GM18526 (cell line): ENCODE measurements around the gene PRPF18.

ENCODE experiments used
- POLR2A ChIP-seq: IDR thresholded peaks from 3 replicates; pipeline ENCODE4 v1.6.1; 2011; ENCODE audit not compliant: insufficient read length; ENCODE audit errors: extremely low read depth

Gene PRPF18

DNA sequence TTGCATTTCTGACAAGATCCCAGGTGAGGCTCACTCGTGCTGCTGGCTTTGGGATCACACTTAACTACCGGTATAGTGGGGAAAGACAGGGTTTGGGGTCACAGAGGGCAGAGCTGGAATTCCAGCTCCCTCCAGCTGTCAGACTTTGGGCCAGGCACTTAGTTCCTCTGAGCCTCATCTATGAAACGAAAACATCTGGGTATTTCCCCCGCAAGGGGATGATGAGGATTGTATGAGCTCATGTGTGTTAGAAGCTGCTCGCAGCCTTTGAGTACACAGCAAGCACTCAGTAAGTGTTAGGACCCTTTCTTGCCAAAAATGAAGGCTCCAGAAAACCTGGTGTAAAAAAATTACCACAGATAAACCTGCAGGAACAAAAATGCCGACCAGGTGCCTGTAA lies 66.1 kb downstream of the PRPF18 start:
- TF ChIP-seq POLR2A, result no peak

GRCh38 chr10:13654118-13654830 lies 67.5 kb downstream of the PRPF18 start:
- no peak for TF ChIP-seq POLR2A

DNA sequence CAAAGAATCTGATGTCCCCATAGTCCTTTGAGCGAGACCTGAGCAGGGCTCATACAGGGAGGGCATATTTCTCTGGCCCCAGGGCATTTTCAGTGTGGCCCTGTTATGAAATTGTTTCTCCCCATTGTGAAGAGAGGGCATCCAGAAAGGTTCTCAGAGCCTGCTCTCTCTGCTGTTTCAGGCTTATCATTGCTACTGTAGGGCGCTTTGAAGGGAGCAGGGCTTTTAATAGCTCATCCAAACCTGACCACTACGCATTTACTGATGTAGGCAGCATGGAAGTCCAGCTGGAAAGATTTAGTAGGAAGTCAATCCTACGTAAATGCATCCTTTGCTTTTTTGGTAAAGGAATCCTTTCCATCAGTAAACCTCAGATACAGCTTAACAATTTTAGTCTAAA lies 68.1 kb downstream of the PRPF18 start:
- TF ChIP-seq POLR2A, result no peak

DNA sequence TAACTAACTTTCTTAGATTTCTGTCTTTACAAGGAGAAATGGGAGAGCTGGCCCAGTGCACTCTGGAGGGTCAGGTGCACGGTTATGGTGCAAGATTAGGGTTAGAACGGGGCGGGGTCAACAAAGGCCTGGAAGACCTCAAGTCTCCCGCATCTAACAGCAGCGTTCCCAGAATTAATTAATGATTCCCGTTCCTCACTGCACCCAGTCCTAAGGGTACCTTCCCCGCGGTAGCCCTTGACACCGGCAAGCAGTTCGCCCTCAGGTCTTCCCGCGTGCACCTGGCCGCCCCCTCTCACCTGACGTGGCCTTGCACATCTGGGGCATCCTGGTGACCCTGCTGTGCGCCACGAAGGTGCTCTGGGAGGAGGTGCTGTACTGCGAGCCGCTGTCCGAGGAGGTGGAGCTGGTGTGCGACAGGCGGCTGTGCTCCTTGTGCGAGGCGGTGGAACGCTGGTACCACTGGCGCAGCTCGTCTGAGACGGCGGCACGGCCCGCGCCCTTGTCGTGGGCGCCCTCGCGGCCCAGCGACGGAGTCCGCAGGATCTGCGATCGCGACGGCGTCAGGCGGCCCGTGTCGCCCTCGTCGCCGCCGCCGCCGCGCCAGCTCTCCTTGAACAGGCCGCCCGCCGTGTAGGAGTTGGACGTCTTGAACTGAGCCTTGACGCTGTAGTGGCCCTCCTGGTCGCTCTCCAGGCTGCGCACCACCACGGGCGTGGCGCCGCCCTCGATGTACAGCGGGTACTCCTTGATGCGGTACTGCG lies 69.8 kb downstream of the PRPF18 start:
- TF ChIP-seq POLR2A, result no peak

- no peak for TF ChIP-seq POLR2A
Measured at GRCh38 chr10:13657101-13657680, 70.4 kb downstream of the PRPF18 start.

DNA sequence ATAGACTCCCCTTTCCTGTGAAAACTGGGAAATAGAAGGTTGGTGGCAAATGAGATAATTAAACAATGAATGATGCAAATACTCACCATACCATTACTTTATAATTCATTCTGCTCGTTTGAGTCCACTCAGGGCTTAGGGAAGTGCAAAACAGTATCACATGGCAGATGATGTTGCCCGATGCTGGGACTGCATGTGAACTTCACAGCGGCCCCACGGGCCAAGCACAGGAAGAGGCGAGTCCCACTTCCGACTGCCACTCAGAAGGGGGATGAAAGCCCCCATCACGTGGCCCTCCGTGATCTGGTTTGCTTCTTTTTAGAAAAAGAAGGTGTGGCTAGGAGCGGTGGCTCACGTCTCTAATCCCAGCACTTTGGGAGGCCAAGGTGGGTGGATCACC lies 71.5 kb downstream of the PRPF18 start:
- no peak for TF ChIP-seq POLR2A

DNA sequence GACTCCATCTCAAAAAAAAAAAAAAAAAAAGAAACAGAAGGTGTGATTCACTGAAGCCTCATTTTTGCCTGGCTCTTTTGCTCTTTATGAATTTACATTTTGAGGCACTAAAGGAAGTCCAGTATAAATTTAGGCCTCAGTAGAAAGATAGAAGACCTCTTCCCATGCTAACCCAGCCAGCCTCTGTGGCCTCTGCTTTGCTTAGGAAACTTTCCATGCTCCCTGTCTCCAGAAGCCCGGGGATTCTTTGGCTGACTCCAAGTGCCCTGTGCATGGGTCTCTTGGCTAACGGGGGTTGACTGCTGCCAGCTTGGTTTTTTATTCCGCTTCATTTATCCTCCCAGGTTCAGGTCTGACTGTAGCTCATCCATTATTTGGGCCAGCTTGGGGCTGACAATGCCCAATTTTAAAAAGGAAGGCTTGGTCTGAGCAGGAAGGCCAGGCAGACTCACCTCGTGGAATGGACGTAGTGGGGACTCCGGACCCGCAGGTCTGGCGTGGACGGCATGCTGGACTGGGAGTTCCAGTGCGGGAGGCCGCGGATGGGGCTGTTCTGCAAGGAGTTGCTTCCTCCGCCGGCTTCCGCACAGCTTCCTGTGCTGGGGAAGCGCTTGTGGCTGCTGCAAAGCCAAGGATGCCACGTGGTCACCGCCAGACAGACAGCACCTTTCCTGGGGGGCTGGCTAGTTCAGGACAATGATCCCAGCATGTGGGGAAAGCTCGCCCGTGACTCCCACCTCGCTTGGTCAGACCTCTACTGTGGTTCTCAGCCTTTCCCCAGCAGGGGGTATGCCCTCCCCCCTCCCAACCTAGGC lies 72.3 kb downstream of the PRPF18 start:
- no peak for TF ChIP-seq POLR2A

DNA sequence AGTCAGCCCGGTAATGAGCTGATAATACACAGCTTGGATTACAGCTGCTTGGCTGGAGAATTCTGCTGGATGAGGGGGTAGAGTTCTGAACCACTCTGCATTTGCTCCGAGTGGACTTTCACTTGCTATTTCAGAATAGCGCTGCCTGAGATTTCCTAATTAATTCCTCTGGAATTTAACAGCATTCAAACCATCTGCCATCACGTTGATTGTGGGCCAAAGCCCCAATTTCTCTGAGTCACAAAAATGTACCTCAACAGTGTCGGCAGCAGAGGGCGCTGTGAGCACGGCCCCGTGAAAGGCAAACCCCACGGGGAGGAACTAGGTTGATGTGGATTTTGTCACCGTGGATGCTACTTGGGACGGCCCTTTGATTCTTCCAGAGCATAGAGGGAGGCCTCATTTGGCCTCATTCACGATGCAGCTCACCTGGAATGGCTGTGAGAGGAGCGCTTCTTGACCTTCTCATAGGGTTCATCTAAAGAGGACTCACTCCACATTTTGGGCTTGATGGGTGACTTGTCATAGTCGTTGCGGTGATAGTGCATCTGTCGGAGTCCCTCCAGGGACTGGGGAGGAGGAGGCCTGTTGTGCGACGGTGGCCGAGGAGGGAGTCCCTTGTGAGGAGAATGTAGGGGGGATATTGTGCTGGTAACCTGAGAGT lies 73.3 kb downstream of the PRPF18 start:
- no peak for TF ChIP-seq POLR2A

- TF ChIP-seq POLR2A, result no peak
Measured at GRCh38 chr10:13660551-13660920, 73.8 kb downstream of the PRPF18 start.

GRCh38 chr10:13661256-13661655 lies 74.5 kb downstream of the PRPF18 start:
- TF ChIP-seq POLR2A, result no peak

GRCh38 chr10:13665516-13666262 lies 78.9 kb downstream of the PRPF18 start:
- TF ChIP-seq POLR2A, result no peak

- no peak for TF ChIP-seq POLR2A
Measured at GRCh38 chr10:13668126-13668525, 81.4 kb downstream of the PRPF18 start.

DNA sequence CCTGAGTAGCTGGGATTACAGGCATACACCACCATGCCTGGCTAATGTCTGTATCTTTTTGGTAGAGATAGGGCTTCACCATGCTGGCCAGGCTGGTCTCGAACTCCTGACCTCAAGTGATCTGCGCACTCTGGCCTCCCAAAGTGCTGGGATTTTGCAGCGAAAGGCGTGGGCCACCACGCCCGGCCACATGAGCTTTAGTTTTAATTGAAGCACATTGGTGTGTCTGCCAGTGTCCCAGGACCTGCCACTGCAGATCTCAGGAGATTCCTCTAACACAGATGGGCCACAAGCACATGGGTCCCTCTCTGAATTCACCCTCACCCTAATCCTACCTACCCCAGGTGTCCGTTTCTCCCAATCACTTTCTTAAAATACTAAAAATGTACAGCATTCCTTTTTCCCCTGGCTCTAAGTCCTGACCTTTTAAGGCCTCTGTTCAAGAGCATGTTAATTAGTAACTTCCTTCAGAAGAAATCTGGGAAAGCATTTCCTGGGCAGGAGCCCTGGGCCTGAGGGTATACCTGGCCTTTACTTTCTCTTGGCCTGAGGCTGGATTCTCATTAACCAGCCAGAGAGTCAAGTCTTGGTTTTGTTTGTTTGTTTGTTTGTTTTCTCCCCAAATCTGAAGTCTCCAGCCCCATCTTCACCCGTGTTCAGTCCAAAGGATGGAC lies 82.6 kb downstream of the PRPF18 start:
- TF ChIP-seq POLR2A, result no peak

DNA sequence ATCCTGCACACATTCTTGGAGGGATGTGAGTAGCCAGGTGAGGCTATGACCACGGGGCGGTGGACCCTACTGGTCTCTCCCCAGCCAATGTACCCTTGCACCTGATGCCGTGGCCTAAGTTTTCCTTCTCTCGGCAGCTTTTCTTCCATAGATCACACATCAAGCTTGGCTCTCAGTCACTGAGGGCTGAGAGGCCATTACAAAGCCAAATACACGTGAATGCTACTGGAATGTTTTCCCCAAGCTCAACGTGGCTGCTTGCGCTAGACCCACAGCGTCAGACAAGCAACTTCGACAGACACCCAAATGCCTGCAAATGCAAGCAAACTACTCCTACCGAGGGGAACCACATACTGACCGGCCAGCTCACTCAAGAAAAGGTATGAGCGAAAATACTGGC lies 83.1 kb downstream of the PRPF18 start:
- no peak for TF ChIP-seq POLR2A
